HG02623 (cell line): Measurements from ENCODE around the gene ANKRD6.

ENCODE experiments used
- ATAC-seq: cut with Tn5 transposase; IDR thresholded peaks from one replicate; pipeline ENCODE4 v1.9.1; 2021; ENCODE audit warnings: moderate library complexity; ENCODE audit not compliant: unreplicated experiment

The ANKRD6 gene

GRCh38 chr6:89412071-89413005, 20.6 kb upstream of the ANKRD6 start, which contains the start of gene RRAGD:
RRAGD (minus strand) TSS chr6:89412273; CDS start chr6:89411993, 280 bp downstream.
- ATAC-seq = peak; percentile 77

DNA sequence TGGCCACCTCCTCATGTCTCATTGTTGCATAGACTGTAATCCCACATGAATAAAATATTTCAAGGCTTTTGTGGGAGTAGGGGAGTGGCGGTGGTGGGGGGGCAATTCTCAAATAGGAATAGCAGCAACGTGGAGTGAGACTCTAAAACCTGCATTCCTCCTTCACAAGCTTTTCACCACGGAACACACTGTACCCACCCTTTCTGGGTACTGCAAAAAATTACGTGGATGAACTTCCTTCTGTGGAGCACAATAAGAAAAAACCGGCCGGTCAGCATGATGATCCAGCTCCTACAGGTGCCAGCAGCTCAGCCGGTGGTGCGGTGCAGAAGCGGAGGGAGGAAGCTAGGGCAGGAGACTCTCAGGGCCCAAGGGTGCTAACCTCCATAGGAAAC, 19.9 kb upstream of the ANKRD6 start:
- no peak for ATAC-seq

GRCh38 chr6:89414215-89414614, 18.7 kb upstream of the ANKRD6 start:
- ATAC-seq = no peak

- ATAC-seq = no peak
Observed at GRCh38 chr6:89415185-89415584, 17.8 kb upstream of the ANKRD6 start.

DNA sequence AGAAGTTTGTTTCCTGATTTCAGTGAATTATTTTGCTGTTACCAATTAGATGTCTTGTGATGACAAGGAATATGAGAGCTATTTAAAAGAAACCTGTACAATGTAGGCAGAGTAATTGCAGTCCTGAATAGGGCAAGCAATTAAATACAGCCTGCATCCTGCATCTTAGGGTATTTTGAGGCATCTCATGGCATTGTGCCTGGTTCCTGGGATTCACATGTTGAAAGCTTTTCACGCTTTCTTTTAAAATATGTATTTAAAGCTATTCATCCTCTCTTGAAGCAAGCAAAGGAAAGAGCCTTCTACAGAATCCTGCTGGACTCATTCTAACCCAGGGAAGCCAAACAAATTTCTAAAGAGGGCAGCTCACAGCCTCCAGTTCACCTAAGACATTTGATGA, 16.2 kb upstream of the ANKRD6 start:
- ATAC-seq = no peak

- ATAC-seq = no peak
Observed at GRCh38 chr6:89430201-89430962, 2.6 kb upstream of the ANKRD6 start.

GRCh38 chr6:89433252-89434149, 549 bp downstream of the ANKRD6 start:
- peak; percentile 21 for ATAC-seq

DNA sequence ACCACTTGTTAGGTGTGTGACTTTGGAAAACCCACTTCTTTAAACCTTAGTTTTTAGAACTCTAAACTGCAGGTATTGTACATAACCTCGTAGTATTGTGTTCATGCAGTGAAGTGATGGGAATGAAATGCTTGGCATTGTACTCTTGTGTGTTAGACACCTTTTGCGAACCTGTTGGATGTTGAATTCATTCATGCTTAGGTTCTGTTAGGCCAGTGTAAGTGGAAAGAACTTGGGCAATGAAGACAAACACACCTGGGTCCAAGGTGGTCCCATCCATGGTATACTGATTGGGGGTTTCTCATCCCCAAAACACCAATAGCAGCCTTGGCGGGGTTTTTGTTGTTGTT, 1.2 kb downstream of the ANKRD6 start:
- ATAC-seq = no peak

- no peak for ATAC-seq
Observed at GRCh38 chr6:89434954-89435353, 2.0 kb downstream of the ANKRD6 start.

GRCh38 chr6:89436226-89436625, 3.3 kb downstream of the ANKRD6 start:
- no peak for ATAC-seq

DNA sequence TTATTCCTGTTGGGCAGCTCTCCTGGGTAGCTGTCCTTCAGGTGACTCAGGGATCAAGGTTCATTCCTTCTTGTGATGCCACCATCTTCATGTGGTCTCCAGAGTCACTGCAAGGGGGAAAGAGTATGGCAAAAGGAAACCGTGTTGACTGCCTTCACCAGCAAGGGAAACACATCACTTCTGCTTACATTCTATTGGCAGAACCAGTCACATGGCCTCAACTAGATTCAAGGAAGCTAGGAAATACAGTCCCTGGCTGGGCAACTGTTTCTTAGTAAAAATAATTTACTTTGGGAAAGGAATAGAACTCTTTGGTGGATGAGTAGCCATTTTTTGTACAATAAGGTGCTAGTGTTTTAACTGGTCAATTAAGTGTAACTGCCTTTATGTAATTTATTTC, 5.3 kb downstream of the ANKRD6 start:
- no peak for ATAC-seq

DNA sequence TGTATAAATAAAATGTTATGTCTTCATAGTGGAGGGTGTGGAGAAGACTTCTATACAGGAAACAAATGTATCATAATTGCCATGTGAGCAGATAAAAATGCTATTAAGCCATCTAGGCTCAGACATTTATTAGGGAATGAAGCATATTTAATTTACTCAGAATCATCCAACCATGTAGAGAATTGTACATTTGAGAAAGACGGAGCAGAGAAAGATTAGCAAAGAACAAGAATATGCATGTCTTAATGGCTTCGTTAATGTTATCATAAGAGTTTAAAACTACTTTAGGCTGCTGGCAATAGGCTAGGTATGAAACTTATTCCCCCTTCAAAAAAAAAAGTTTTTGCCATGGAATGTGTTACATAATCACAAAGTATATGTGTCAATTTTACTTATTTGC, 6.1 kb downstream of the ANKRD6 start:
- no peak for ATAC-seq

DNA sequence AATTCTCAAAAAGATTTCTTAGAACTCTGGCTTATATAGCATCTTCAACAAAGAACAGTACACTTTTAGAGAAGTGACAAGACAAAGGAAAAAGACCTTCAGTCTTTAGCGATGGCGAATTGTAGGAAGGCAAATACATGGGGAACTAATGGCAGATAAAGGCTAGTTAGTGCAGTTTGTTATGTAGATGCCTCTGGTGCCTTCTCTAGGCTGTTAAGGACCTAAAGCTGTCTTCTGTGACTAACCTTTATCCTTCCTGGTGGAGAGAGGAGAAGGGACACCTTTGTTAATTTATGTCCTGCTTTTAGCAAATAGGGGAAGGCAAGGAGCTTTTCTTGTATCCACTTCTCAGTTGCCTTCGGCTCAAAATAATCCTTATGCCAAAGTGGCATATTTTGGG, 7.2 kb downstream of the ANKRD6 start:
- no peak for ATAC-seq

DNA sequence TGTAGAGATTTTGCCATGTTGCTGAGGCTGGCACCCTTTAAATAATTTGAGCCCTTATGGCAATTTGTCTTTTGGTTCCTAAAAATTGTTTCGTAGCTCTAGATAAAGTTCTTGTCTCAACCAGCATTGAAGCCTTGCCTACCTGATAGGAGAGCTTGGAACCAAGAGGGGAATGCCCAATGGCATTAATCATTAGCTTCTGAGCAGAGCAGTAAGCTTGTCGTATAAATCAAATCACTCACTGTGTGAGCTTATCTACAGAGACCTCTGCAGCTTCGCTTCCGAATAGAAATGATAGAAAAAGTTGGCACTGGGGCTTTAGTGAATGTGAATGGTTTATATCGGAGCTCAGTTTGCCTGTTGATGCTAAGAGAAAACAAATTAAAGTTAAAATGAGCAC, 10.7 kb downstream of the ANKRD6 start:
- ATAC-seq = no peak

DNA sequence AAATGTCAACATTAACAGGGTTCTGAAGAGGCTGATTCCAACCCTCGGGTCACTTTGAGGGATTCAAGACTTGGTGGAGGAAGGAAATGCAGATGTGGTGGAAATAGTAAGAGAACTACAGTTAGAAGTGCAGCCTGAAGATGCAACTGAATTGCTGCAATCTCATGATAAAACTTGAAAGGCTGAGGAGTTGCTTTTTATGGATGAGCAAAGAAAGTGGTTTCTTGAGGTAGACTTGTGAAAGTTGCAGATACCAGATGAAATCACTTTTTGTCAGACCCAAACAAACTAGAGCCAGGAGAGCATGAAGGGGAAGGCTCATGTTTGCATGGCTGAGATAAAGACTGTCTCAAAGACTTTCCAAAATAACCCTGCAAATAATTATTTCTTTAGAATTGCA, 16.2 kb downstream of the ANKRD6 start:
- no peak for ATAC-seq

DNA sequence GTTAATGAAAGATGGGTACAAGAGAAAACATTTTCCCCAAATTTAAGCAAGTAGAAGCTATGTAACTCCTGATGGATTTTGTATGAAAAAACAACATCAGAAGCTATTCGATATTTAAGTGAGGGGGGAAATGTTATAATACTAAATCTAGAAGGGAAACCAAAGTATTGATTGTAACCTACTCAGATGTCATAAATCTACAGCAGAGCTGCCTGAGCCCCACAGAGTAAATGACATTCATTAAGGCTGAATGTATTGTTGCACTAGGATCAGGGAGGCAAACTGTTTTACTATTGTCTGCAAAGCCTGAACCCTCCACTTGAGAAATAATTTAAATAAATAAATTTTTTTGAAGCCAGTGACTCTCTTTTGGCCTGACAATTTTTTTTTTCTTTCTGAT, 19.3 kb downstream of the ANKRD6 start:
- ATAC-seq = no peak

- no peak for ATAC-seq
Observed at GRCh38 chr6:89454300-89454699, 21.3 kb downstream of the ANKRD6 start.

- ATAC-seq = no peak
Observed at GRCh38 chr6:89458704-89459103, 25.8 kb downstream of the ANKRD6 start.

GRCh38 chr6:89459501-89459900, 26.5 kb downstream of the ANKRD6 start:
- no peak for ATAC-seq

DNA sequence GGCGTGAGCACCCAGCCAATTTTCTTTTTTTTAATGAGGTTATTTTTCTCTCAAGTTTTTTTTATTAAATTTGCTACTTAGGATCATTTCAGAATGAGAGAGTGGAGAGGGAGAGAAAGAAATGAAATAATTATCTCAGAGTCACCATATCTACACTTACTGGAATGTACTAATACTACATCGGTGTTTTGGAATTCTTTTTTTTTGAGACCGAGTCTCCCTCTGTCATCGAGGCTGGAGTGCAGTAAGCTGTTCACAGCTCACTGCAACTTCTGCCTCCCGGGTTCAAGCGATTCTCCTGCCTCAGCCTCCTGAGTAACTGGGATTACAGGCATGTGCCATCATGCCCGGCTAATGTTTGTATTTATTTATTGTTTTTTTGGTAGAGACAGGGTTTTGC, 27.8 kb downstream of the ANKRD6 start:
- ATAC-seq = no peak

- ATAC-seq = no peak
Observed at GRCh38 chr6:89462503-89462902, 29.6 kb downstream of the ANKRD6 start.
